PC-3 (cell line): ENCODE measurements around the gene SIVA1.

ENCODE experiments used
- EZH2 ChIP-seq: fragments of 300-600 bp; sonication (generic); IDR thresholded peaks from one replicate; pipeline ENCODE4 v1.6.1; 2017; ENCODE audit warnings: antibody characterized with exemption, mild to moderate bottlenecking, low read length; ENCODE audit not compliant: unreplicated experiment
- TF ChIP-seq, protein P1 (sequence below): fragments of 300-600 bp; sonication (generic); conservative IDR thresholded peaks from 2 replicates; pipeline ENCODE4 v1.5.1; 2017; ENCODE audit warnings: antibody characterized with exemption, low read depth, mild to moderate bottlenecking, low read length

DNA sequence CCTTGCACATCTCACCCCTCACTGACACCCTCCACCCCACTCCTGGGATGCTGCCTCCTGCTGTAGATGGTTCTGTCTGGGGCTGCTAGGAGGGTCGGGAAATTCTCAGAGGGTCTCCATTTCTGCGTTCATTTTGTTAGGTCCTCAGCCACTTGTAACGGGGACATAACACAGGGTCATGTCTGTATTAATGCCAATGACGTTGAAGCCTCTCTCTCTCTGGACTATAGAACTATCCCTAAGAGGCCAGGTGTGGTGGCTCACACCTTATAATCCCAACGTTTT, 14.6 kb downstream of the SIVA1 start:
- TF ChIP-seq EZH2, result no peak
- TF ChIP-seq, protein P1, sequence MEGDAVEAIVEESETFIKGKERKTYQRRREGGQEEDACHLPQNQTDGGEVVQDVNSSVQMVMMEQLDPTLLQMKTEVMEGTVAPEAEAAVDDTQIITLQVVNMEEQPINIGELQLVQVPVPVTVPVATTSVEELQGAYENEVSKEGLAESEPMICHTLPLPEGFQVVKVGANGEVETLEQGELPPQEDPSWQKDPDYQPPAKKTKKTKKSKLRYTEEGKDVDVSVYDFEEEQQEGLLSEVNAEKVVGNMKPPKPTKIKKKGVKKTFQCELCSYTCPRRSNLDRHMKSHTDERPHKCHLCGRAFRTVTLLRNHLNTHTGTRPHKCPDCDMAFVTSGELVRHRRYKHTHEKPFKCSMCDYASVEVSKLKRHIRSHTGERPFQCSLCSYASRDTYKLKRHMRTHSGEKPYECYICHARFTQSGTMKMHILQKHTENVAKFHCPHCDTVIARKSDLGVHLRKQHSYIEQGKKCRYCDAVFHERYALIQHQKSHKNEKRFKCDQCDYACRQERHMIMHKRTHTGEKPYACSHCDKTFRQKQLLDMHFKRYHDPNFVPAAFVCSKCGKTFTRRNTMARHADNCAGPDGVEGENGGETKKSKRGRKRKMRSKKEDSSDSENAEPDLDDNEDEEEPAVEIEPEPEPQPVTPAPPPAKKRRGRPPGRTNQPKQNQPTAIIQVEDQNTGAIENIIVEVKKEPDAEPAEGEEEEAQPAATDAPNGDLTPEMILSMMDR, result no peak
